Cardiac muscle cell (in vitro differentiated cells and primary cell): ENCODE results near the gene DIAPH1. TPM values are rescaled to one million over a fixed set of nuclear protein-coding genes. Genes with fewer than 3 reads are reported as not detected.

Experiments
- DNase-seq, 2 donors: peaks; one replicate each; pipeline versions ENCODE4 v3.0.0 to v3.0.0-alpha.2; 2010 to 2017; ENCODE audit warnings: low read depth in 1 of 2, low spot score in 1 of 2
- H3K27ac ChIP-seq: fragments of 200-600 bp; sonication (generic); 2 replicates; pipeline ENCODE4 v1.5.1; 2016
- H3K27me3 ChIP-seq: fragments of 200-600 bp; sonication (generic); 2 replicates; pipeline ENCODE4 v1.6.0; 2016; ENCODE audit warnings: control low read depth
- H3K36me3 ChIP-seq: fragments of 200-600 bp; sonication (generic); 2 replicates; pipeline ENCODE4 v1.5.1; 2016; ENCODE audit warnings: control low read depth
- H3K4me1 ChIP-seq: fragments of 200-600 bp; sonication (generic); 2 replicates; pipeline ENCODE4 v1.8.1; 2017; ENCODE audit warnings: low read depth, mild to moderate bottlenecking, mixed run types
- H3K4me3 ChIP-seq: fragments of 200-600 bp; sonication (generic); 2 replicates; pipeline ENCODE4 v1.5.1; 2016; ENCODE audit warnings: mild to moderate bottlenecking
- H3K9me3 ChIP-seq: fragments of 200-600 bp; sonication (generic); 2 replicates; pipeline ENCODE4 v1.5.1; 2017; ENCODE audit warnings: low read depth, mild to moderate bottlenecking, control low read depth
- CTCF ChIP-seq: IDR thresholded peaks from 2 replicates; pipeline ENCODE4 v1.5.1; 2012; ENCODE audit warnings: low read depth, mild to moderate bottlenecking, low read length
- polyA plus RNA-seq: library from polyadenylated mRNA; unstranded; fragments of >200 nt; fragmentation: Nextera tagmentation; extraction: Ambion mirVana; gene quantifications from 2 replicates; pipeline ENCODE4 v1.2.1, GENCODE V29; 2016
- total RNA-seq: library from RNA; depleted of rRNA; stranded (reverse); fragments of >200 nt; gene quantifications from 2 replicates; pipeline ENCODE4 v1.2.3, GENCODE V29; 2016

DIAPH1 gene
- total and polyA plus RNA-seq, 2 experiments from 2014 or later = 24.0 to 24.4 TPM

DNA sequence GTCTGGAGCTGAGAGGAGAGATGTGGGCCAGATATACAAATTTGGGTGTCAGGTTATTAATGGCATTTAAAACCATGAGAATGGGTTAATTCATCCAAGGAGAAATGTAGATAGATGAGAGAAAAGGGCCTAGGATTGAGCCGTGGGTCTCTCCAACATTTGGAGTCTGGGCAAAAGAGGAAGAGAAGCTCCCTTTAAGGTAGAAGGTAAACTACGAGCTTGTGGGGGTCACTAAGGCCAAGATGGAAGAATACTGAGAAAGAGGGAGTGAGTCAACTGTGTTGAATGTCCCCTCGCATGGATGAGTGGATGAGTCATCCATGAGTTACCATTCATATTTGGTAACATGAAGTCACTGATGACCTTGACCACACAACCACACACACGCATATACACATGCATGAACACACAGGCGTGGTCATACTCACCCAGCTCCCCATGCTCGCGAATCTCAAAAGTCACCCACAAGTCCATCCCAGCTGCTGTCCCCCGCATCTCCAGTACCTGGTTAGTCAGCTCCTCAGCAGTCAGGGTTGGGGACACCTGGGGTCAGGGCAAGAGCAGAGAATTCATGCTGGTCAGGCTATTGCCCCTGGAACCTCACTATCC lies 39.2 kb upstream of the DIAPH1 start:
- H3K27ac ChIP-seq = no peak overlapping the region
- no peaks in the 10 kb centered on the region for H3K9me3 ChIP-seq
- H3K4me3 ChIP-seq = no peak overlapping the region
- no peaks in the 10 kb centered on the region for H3K27me3 ChIP-seq
- H3K36me3 ChIP-seq = no peaks in the 10 kb centered on the region
- peak in 1 of 2 donors; percentile 71 for DNase-seq
- H3K4me1 ChIP-seq = no peaks in the 10 kb centered on the region
- TF ChIP-seq CTCF = no peak

DNA sequence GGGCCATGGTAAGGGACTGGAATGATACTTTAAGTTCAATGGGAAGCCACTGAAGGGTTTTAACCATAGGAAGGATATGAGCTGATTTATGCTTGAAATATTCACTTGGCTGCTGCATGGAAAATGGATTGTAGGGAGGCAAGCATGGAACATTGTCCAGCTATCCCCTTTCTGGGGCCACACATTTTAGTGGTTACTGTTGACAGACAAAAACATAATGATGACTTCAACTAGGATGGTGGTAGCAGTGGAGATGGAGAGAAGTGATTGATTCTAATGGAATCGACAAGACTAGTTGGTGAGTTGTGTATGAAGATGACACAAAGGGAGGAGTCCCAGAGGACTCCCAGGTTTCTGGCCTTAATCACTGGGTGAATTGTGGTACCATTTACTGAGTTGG lies 38.6 kb upstream of the DIAPH1 start:
- no peak for TF ChIP-seq CTCF

DNA sequence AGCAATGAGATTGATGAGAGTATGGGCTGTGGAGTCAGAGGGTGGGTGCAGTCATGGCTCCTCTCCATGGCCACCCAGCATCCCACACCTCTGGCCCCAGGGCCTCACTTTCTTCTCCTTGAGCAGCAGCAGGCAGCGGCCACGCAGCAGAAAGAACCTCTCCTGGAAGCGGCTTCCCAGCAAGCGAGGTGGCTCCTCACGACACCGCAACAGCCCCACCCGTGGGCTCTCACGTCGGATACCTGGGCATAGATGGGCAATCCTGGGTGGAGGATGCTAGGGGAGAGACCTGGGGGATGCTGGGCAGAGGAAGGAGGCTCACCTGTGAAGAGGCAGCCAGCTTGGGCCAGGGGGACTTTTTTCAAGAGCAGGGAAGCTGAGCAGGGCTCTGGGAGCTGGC lies 37.6 kb upstream of the DIAPH1 start:
- TF ChIP-seq CTCF = no peak
- H3K27me3 ChIP-seq = no peaks in the 10 kb centered on the region
- H3K36me3 ChIP-seq = no peaks in the 10 kb centered on the region
- no peak for DNase-seq
- H3K9me3 ChIP-seq = no peaks in the 10 kb centered on the region
- H3K4me3 ChIP-seq = no peak overlapping the region
- no peak overlapping the region for H3K27ac ChIP-seq
- H3K4me1 ChIP-seq = no peaks in the 10 kb centered on the region

More for the DNA sequence above, 38.6 kb upstream of the DIAPH1 start:
- Histone ChIP-seq H3K4me1 (no peaks in the 10 kb centered on the region), H3K27me3 (no peaks in the 10 kb centered on the region), H3K36me3 (no peaks in the 10 kb centered on the region), H3K27ac (no peak overlapping the region), H3K9me3 (no peaks in the 10 kb centered on the region), H3K4me3 (no peak overlapping the region)
- no peak for DNase-seq

DNA sequence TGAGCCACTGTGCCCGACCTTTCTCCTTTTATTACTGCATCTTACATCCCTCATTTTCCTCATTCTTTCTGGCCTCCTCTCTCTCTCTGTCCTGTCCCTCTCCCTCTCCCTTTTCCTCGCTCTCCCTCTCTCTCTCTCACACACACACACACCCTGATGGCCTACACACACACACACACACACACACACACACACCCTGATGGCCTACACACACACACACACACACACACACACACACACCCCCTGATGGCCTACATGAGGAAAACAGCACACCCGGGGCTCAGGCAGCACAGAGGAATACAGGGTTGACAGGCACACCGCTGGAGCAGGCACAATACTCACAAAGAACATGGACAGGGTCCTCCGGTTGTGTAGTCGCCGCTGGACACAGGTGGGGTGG lies 36.2 kb upstream of the DIAPH1 start:
- H3K4me3 ChIP-seq = no peak overlapping the region
- TF ChIP-seq CTCF = no peak
- H3K36me3 ChIP-seq = no peaks in the 10 kb centered on the region
- no peaks in the 10 kb centered on the region for H3K27me3 ChIP-seq
- no peak overlapping the region for H3K27ac ChIP-seq
- no peaks in the 10 kb centered on the region for H3K4me1 ChIP-seq
- DNase-seq = no peak
- H3K9me3 ChIP-seq = no peaks in the 10 kb centered on the region

DNA sequence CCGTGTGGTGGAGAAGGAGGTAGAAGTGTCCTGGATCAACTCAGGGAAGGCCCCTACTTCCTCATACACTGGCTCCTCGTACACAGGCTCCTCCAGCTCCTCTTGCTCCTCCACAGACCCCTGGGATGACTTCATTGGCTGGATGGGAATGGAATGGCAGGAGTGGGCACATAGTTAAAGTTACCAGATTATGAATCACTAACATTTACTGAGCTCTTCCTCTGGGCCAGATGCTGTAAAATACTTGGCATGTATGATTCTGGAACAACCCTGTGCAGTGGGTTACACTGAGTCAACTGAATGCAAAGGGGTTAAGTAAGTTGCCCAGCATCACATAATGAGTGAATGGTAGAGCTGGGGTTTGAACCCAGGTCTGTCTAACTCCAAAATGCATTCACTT lies 35.5 kb upstream of the DIAPH1 start:
- Histone ChIP-seq H3K27me3 (no peaks in the 10 kb centered on the region), H3K27ac (no peak overlapping the region), H3K36me3 (no peaks in the 10 kb centered on the region), H3K4me3 (no peak overlapping the region), H3K9me3 (no peaks in the 10 kb centered on the region), H3K4me1 (no peaks in the 10 kb centered on the region)
- no peak for TF ChIP-seq CTCF
- DNase-seq = no peak
